ENCODE data around the gene C2CD4B.

The C2CD4B gene, protein sequence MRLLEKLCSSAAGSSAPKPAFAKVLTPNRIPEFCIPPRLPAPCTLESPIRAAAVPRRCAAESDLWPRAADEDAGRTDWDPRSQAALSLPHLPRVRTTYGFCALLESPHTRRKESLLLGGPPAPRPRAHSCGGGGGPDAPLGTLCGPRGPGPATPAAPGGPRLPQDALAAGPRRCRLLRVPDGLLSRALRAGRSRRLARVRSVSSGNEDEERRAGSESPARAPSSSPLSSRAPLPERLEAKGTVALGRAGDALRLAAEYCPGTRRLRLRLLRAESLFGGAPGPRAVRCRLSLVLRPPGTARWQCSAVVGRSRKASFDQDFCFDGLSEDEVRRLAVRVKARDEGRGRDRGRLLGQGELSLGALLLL

GRCh38 chr15:62165104-62165792 lies at the start of gene C2CD4B:
TSS of gene C2CD4B (minus strand) at chr15:62165285. CDS start at chr15:62164984, 301 bp downstream.
- DNase-seq (ENCODE audit: low read depth in 2 of 2, low spot score in 1 of 2), result no peak

- no peak for DNase-seq (ENCODE audit: low read depth in 2 of 2, low spot score in 1 of 2)
These were observed 47.7 kb upstream of the C2CD4B start for GRCh38 chr15:62212741-62213140.

DNA sequence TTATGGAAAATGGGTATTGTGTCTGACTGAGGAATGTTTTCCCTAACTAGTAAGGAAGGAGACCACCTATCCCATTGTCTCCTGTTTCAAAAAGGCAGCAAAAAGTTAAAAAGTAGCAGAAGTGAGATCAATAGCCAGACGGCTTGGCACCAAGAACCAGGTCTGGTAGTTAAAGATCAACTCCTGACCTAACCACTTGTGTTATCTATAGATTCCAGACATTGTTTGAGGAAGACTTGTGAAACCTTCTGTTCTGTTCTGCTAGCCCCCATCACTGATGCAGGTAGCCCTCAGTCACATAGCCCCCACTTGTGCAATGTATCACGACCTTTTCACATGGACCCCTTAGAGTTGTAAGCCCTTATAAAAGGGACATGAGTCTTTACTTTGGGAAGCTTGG lies 46.3 kb upstream of the C2CD4B start:
- DNase-seq (ENCODE audit: low read depth in 2 of 2, low spot score in 1 of 2), result no peak

DNA sequence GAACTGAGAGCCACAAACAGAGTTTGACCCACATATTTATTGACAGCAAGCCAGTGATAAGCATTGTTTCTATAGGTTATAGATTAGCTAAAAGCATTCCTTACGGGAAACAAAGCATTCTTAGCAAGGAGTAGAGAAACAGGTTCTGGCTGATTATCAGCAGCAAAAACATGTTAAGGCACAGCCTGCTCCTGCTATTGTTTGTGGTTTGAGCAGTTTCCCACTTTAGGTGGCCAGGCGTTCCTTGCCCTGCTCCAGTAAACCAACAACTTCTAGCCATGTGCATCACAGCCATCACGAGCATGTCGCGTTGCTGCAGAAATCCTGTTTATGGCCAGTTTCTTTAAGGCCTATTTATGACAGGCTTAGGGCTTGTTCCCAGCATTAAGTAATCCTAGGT lies 44.7 kb upstream of the C2CD4B start:
- DNase-seq (ENCODE audit: low read depth in 2 of 2, low spot score in 1 of 2), result no peak

DNA sequence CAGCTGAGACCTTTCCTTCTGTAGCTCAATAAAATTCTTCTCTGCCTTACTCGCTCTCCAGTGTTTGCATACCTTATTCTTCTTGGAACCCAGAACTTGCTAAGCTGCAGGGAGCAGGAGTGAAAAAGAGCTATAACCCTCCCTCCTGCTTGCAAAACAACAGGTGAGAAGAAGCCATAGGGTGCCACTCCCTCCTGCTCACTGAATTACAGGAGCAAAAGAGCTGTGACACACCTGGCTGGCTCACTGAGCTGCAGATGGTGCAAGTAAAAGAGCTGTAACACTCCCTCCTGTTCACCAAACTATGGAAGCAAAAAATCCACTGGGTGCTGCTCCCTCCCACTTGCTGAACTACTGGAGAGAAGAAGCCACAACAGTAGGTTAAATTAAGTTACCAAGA lies 44.2 kb upstream of the C2CD4B start:
- no peak for DNase-seq (ENCODE audit: low read depth in 2 of 2, low spot score in 1 of 2)

- DNase-seq (ENCODE audit: low read depth in 2 of 2, low spot score in 1 of 2), result no peak
These were observed 43.8 kb upstream of the C2CD4B start for GRCh38 chr15:62208884-62209283.

DNA sequence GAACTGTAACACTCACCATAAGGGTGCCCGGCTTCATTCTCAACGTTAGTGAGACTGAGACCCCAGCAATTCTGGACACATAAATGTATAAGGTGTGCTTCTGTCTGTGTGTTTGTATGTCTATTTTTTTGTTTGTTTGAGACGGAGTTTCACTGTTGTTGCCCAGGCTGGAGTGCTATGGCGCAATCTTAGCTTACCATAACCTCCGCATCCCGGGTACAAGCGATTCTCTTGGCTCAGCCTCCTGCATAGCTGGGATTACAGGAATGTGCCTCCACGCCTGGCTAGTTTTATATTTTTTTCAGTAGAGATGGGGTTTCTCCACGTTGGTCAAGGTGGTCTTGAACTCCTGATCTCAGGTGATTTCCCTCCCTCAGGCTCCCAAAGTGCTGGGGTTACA lies 43.3 kb upstream of the C2CD4B start:
- DNase-seq (ENCODE audit: low read depth in 2 of 2, low spot score in 1 of 2), result no peak

- no peak for DNase-seq (ENCODE audit: low read depth in 2 of 2, low spot score in 1 of 2)
These were observed 25.6 kb upstream of the C2CD4B start for GRCh38 chr15:62190675-62191074.

GRCh38 chr15:62190274-62190673 lies 25.2 kb upstream of the C2CD4B start:
- DNase-seq (ENCODE audit: low read depth in 2 of 2, low spot score in 1 of 2), result no peak

- no peak for DNase-seq (ENCODE audit: low read depth in 2 of 2, low spot score in 1 of 2)
These were observed 23.7 kb upstream of the C2CD4B start for GRCh38 chr15:62188744-62189143.

DNA sequence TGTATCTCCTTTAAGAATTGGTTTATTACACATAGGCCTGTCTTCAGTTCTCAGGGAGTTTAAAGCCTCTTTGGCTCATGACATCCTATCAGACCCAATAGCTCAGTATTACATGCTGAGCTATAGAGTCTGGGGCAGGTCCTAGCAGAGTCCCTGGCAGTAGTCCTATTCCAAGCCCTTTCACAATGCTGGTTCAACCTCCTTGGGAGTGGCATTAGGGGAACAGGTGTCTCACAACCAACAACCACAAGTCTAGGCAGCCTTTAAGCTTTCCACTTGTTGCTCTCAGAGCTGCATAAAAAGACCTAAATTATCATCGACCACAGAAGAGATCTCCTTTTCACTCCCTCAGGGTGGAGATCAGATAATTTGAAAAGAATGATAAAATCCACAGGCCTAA lies 22.8 kb upstream of the C2CD4B start:
- no peak for DNase-seq (ENCODE audit: low read depth in 2 of 2, low spot score in 1 of 2)

DNA sequence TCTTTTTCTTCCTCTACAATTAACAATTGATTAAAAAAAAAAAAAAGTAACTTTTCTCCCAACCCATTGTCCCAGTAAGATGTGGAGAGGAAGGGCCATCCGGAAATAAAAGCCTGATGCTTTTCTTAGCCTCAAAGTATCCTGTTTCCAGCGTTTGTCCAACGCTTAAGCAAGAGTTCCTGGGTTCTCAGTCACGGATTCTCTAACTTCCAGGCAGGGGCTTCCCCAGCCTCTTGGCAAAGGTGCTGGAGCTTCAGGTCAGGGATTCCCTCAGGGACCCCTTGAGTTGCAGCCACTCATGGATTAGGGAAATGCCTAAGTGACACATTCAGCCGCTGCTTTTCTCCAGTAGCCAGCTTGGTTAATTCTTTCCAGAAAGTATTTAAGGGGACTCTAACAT lies 22.3 kb upstream of the C2CD4B start:
- DNase-seq (ENCODE audit: low read depth in 2 of 2, low spot score in 1 of 2), result no peak

DNA sequence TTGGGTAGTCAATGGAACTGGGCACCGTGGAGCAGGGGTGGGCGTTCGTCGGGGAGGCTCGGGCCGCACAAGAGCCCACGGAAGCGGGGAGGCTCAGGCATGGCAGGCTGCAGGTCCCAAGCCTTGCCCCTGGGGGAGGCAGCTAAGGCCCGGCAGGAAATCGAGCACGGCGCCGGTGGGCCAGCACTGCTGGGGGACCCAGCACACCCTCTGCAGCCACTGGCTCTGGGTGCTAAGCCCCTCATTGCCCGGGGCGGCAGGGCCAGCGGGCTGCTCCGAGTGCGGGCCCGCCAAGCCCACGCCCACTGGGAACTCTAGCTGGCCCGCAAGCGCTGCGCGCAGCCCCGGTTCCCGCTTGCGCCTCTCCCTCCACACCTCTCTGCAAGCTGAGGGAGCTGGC lies 21.5 kb upstream of the C2CD4B start:
- DNase-seq (ENCODE audit: low read depth in 2 of 2, low spot score in 1 of 2), result no peak

DNA sequence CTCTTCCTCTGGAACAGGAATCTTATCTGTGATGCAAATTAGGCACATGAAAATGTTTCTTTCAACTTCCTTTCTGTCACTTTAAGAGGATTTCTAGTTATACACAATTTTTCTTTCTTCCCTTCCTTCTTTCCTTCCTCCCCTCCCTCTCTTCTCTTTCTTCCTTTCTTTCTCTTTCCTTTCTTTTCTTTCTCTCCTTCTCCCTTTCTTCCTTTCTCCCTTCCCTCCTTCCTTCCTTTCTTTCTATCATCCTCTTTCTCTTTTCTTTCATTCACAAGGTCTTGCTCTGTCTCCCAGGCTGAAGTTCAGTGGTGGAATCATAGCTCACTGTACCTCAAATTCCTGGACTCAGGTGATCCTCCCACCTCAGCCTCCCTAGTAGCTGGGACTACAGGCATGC lies 18.0 kb upstream of the C2CD4B start:
- no peak for DNase-seq (ENCODE audit: low read depth in 2 of 2, low spot score in 1 of 2)

DNA sequence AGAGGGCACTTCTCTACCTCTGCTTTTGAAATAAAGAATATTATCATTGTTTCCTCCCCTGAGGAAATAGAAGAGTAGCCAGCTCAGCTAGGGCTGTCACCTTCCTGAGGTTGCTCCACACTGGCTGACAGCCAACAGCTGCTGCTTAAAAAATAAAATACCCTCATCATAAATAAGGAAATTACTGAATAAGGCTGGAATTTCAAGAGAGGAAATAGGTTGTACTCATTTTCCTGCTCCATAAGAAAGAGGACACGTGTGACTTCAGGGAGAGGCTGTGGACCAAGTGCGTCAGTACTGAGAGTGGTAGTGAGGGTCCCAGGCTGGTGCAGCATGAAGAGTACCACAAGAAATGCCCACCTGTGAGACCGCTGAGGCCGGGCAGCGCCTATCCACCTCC lies 8.1 kb upstream of the C2CD4B start:
- DNase-seq (ENCODE audit: low read depth in 2 of 2, low spot score in 1 of 2), result no peak

DNA sequence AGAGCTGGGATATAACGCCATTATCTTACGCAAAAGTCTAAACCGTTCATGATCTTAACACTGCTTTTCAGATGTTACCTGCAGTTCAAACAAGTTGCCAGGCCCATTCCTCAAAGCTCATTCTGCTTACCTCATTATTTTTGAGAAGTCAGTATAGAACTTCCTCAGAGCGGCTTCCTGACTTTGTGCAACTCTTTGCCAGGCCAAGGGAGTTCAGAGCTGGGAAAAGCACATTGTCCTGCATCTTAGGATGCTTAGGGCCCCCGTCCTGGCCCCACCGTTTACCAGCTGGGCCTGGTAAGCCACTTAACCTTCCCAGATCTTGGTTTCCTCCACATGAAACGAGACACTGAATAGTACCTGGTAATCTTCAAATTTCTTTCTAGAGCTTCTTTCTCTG lies 6.8 kb upstream of the C2CD4B start:
- DNase-seq (ENCODE audit: low read depth in 2 of 2, low spot score in 1 of 2), result no peak

GRCh38 chr15:62165793-62166375 lies 799 bp upstream of the C2CD4B start:
- no peak for DNase-seq (ENCODE audit: low read depth in 2 of 2, low spot score in 1 of 2)

GRCh38 chr15:62164396-62165103 lies 535 bp downstream of the C2CD4B start:
- no peak for DNase-seq (ENCODE audit: low read depth in 2 of 2, low spot score in 1 of 2)

- DNase-seq (ENCODE audit: low read depth in 2 of 2, low spot score in 1 of 2), result no peak
These were observed 1.1 kb downstream of the C2CD4B start for GRCh38 chr15:62164014-62164395.

GRCh38 chr15:62163397-62164013 lies 1.6 kb downstream of the C2CD4B start:
- DNase-seq (ENCODE audit: low read depth in 2 of 2, low spot score in 1 of 2), result no peak

DNA sequence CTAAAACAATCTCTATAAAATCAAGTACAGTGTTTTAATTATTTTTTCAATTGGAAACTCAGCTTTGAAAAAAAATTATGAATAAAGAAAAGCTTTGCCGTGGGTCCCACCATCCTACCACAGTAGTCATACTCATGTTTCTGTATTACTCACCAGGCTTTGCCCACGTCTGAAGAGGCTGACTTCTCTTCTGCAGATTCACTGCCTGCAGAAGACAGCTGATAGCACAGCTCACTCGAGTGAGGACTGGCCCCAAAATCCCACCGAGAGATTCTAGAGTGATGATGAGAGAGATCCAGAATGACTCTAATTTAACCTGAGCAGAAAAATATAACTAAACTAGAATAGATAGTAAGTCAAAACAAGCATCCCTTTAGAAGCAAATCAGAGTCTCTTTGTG lies 11.9 kb downstream of the C2CD4B start:
- DNase-seq (ENCODE audit: low read depth in 2 of 2, low spot score in 1 of 2), result no peak
